Mononuclear cell (primary cell): Measurements from ENCODE around the gene ZCCHC8. TPM values are rescaled to one million over a fixed set of nuclear protein-coding genes. Genes with fewer than 3 reads are reported as not detected.
"Not testable (repeated sequence)": the region's sequence is repeated elsewhere in the genome, so short reads cannot be mapped to it uniquely, and the experiment has no call there.

Source experiments
- H3K27me3 ChIP-seq: 2 replicates; pipeline ENCODE4 v1.6.0; 2011; ENCODE audit warnings: low read length, control low read depth; ENCODE audit not compliant: insufficient read depth
- H3K4me1 ChIP-seq: 2 replicates; pipeline ENCODE4 v1.5.1; 2011; ENCODE audit warnings: mild to moderate bottlenecking, low read length, control low read depth; ENCODE audit not compliant: insufficient read depth
- H3K4me3 ChIP-seq: 2 replicates; pipeline ENCODE4 v1.5.1; 2011; ENCODE audit warnings: mild to moderate bottlenecking, low read length, moderate library complexity
- H3K9me3 ChIP-seq: 2 replicates; pipeline ENCODE4 v1.5.1; 2011; ENCODE audit warnings: low read depth, mild to moderate bottlenecking, control low read depth, low read length
- total RNA-seq: library from RNA; depleted of rRNA; stranded (reverse); fragments of >200 nt; gene quantifications from one replicate; pipeline ENCODE4 v1.2.3, GENCODE V29; 2012

ZCCHC8 gene
- total RNA-seq, 1 donor: 52.9 TPM

DNA sequence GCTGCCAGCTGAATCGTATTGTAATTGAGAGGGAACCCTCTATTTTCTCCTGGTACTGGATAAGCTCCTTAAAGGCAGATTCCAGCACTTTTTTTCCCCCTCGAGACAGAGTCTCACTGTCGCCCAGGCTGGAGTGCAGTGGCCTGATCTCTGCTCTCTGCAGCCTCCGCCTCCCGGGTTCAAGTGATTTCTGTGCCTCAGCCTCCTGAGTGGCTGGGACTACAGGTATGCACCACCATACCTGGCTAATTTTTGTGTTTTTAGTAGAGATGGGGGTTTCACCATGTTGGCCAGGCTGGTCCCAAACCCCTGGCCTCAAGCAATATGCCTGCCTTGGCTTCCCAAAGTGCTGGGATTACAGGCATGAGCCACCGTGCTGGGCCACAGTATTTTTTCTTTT, 30.9 kb downstream of the ZCCHC8 start:
- H3K4me1 ChIP-seq, H3K9me3 ChIP-seq, H3K27me3 ChIP-seq, H3K4me3 ChIP-seq: not testable (repeated sequence)

GRCh38 chr12:122467983-122468382, 32.7 kb downstream of the ZCCHC8 start:
- Histone ChIP-seq H3K4me3 (no peak overlapping the region), H3K9me3 (no peaks in the 10 kb centered on the region), H3K4me1 (peaks cover 4% of the 10 kb centered on the region), H3K27me3 (no peaks in the 10 kb centered on the region)

GRCh38 chr12:122464317-122465042, 36.3 kb downstream of the ZCCHC8 start:
- not testable (repeated sequence) for H3K4me1 ChIP-seq, H3K9me3 ChIP-seq, H3K4me3 ChIP-seq, H3K27me3 ChIP-seq

- H3K4me3 ChIP-seq: no peak overlapping the region
- no peaks in the 10 kb centered on the region for H3K9me3 ChIP-seq
- H3K4me1 ChIP-seq: peaks cover 4% of the 10 kb centered on the region
- H3K27me3 ChIP-seq: no peaks in the 10 kb centered on the region
Observed at GRCh38 chr12:122460641-122461040, 40.1 kb downstream of the ZCCHC8 start.

DNA sequence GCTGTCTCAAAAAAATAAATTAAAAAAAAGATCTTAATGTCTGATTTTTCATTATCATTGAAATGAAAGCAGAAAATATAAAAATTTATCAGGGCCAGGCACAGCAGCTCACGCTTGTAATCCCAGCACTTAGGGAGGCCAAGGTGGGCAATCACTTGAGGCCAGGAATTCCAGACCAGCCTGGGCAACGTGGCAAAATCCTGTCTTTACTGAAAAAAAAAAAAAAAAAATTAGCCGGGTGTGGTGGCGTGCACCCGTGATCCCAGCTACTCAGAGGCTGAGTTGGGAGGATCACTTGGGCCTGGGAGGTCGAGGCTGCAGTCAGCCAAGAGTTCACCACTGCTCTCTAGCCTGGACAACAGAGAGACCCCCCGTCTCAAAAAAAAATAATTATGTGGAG, 40.7 kb downstream of the ZCCHC8 start:
- Histone ChIP-seq H3K27me3 (no peaks in the 10 kb centered on the region), H3K4me3 (no peak overlapping the region), H3K4me1 (peaks cover 3% of the 10 kb centered on the region), H3K9me3 (no peaks in the 10 kb centered on the region)

- Histone ChIP-seq H3K9me3 (no peaks in the 10 kb centered on the region), H3K4me3 (no peak overlapping the region), H3K27me3 (no peaks in the 10 kb centered on the region), H3K4me1 (peaks cover 3% of the 10 kb centered on the region)
Observed at GRCh38 chr12:122459211-122459610, 41.5 kb downstream of the ZCCHC8 start.

- peaks cover 12% of the 10 kb centered on the region for H3K4me1 ChIP-seq
- H3K9me3 ChIP-seq: no peaks in the 10 kb centered on the region
- H3K4me3 ChIP-seq: no peak overlapping the region
- no peaks in the 10 kb centered on the region for H3K27me3 ChIP-seq
Observed at GRCh38 chr12:122458105-122459035, 42.4 kb downstream of the ZCCHC8 start.

DNA sequence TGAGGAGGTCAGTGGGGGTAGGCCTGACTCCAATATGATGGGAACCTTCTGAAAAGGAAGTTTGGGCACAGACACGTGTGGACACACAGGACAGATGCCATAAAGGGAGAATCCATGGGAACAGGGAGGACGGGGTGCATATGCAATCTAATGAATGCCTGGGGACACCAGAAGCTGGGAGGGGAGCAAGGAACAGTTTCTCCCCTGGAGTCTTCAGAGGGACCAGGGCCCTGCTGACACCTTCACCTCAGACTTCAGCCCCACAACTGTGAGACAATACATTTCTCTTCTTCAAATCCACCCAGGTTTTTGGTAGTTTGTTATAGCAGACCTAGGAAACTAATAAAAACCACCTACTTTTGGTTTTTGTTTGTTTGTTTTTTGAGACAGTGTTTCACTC, 43.1 kb downstream of the ZCCHC8 start:
- Histone ChIP-seq H3K4me1 (peaks cover 19% of the 10 kb centered on the region), H3K9me3 (no peaks in the 10 kb centered on the region), H3K27me3 (no peaks in the 10 kb centered on the region), H3K4me3 (no peak overlapping the region)

- Histone ChIP-seq H3K4me3 (no peak overlapping the region), H3K9me3 (no peaks in the 10 kb centered on the region), H3K27me3 (no peaks in the 10 kb centered on the region)
Observed at GRCh38 chr12:122454739-122455138, 46.0 kb downstream of the ZCCHC8 start.

GRCh38 chr12:122454250-122454721, 46.4 kb downstream of the ZCCHC8 start:
- peaks cover 22% of the 10 kb centered on the region for H3K4me1 ChIP-seq
- no peak overlapping the region for H3K4me3 ChIP-seq
- no peaks in the 10 kb centered on the region for H3K27me3 ChIP-seq
- no peaks in the 10 kb centered on the region for H3K9me3 ChIP-seq

More at GRCh38 chr12:122454739-122455138, 46.0 kb downstream of the ZCCHC8 start:
- H3K4me1 ChIP-seq: peaks cover 22% of the 10 kb centered on the region

- Histone ChIP-seq H3K9me3 (no peaks in the 10 kb centered on the region), H3K27me3 (no peaks in the 10 kb centered on the region), H3K4me1 (peaks cover 22% of the 10 kb centered on the region), H3K4me3 (no peak overlapping the region)
Observed at GRCh38 chr12:122452701-122453285, 47.9 kb downstream of the ZCCHC8 start.

DNA sequence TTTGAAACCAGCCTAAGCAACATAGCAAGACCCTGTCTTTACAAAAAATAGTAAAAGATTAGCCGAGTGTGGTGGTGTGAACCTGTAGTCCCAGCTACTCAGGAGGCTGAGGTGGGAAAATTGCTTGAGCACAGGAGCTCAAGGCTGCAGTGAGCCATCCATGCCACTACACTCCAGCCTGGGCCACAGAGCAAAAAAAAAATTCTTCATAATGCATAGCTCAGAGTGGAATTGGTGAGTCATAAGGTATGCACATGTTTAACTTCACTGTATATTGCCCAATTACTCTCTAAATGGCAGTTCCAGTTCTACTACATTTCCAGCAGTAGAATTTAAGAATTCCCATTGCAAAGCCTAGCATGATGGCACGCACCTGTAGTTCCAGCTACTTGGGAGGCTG, 51.4 kb downstream of the ZCCHC8 start:
- Histone ChIP-seq H3K4me1 (peaks cover 20% of the 10 kb centered on the region), H3K9me3 (no peaks in the 10 kb centered on the region), H3K4me3 (no peak overlapping the region), H3K27me3 (no peaks in the 10 kb centered on the region)

DNA sequence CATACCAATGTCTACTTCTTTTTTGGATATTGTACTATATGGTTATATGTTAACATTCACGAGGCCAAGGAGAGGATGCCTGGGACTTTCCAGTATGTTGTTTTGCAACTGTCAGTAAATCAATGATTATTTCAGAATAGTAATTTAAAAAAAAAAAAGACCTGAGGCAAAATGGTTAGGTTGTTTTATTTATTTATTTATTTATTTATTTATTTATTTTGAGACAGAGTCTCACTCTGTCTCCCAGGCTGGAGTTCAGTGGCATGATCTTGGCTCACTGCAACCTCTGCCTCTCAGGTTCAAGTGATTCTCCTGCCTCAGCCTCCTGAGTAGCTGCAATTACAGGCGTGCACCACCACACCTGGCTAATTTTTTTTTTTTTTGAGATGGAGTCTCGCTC, 52.9 kb downstream of the ZCCHC8 start:
- H3K27me3 ChIP-seq, H3K9me3 ChIP-seq, H3K4me1 ChIP-seq, H3K4me3 ChIP-seq: not testable (repeated sequence)

- not testable (repeated sequence) for H3K9me3 ChIP-seq, H3K4me3 ChIP-seq, H3K27me3 ChIP-seq, H3K4me1 ChIP-seq
Observed at GRCh38 chr12:122446390-122446789, 54.3 kb downstream of the ZCCHC8 start.

- not testable (repeated sequence) for H3K9me3 ChIP-seq, H3K27me3 ChIP-seq, H3K4me3 ChIP-seq, H3K4me1 ChIP-seq
Observed at GRCh38 chr12:122444071-122444470, 56.7 kb downstream of the ZCCHC8 start.
